NCI-H526 (cell line): ENCODE data around the gene GIT2.
A peak's percentile ranks its signal among the peaks of the same experiment; 100 is the strongest.

ENCODE experiments used
- DNase-seq, 2 experiments: peaks; one replicate each; lab custom pipeline; 2025; lab: John Stamatoyannopoulos, UW

The GIT2 gene

GRCh38 chr12:109981311-109981710 is 14.9 kb downstream of the GIT2 start:
- DNase-seq: no peak

GRCh38 chr12:109972821-109973220 is 23.3 kb downstream of the GIT2 start:
- no peak for DNase-seq

DNA sequence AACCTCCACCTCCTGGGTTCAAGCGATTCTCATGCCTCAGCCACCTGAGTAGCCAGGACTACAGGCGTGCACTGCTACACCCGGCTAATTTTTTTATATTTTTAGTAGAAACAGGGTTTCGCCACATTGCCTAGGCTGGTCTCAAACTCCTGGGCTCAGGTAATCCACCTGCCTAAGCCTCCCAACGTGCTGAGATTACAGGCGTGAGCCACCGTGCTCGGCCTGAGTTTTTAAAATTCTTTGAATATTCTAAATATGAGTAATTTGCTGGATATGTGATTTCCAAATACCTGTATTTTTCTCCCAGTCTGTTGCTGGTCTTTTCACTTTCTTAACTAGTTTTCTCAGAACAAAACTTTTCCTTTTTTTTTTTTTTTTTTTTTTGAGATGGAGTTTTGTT is 27.4 kb downstream of the GIT2 start:
- no peak for DNase-seq

GRCh38 chr12:109968032-109968420 is 28.1 kb downstream of the GIT2 start:
- DNase-seq: no peak

DNA sequence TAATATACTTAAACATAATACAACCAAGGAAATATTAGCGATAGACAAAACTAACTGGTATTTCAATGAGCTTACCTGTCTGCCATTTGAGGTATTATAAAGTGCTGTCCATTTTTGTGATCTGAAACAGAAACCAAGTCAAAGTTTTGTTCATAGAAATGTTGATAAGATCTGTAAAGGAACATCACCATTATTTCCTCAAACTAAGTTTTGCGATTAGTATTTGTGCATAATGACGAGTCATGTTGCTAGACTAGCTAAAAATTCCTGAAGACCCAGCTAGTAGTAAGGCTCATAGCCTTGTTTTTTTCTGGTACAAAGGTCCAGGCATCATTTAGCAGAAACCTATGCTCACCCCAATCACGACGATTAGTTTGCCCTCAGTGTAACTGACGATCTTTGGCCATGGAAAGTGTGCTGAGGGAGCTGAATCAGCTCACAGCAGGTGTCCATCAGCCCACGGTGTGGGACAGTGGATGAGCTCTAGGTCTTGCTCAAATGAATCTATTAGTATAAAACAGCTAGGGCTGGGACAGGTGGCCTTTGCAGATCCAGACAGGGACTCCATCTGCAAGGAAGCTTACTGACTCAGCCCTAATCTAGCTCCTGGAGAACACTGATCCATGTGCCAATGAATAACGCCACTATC is 28.7 kb downstream of the GIT2 start:
- DNase-seq: no peak

DNA sequence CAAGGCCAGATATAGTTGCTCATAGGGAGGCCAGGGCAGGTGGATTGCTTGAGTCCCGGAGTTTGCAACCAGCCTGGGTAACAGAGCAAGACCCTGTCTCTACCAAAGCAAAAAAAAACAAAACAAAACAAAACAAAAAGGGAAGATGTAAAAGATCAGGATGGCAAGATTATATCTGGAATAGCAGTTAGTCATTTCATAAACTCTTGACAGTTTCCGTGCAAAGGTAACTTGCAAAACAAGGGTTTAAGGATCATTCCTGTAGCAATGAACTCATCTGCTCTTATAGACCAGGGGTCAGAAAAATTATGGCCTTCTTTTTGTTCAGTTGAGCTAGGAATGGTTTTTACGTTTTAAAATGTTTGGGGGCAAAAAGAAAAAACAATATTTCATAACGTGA is 29.6 kb downstream of the GIT2 start:
- no peak for DNase-seq

DNA sequence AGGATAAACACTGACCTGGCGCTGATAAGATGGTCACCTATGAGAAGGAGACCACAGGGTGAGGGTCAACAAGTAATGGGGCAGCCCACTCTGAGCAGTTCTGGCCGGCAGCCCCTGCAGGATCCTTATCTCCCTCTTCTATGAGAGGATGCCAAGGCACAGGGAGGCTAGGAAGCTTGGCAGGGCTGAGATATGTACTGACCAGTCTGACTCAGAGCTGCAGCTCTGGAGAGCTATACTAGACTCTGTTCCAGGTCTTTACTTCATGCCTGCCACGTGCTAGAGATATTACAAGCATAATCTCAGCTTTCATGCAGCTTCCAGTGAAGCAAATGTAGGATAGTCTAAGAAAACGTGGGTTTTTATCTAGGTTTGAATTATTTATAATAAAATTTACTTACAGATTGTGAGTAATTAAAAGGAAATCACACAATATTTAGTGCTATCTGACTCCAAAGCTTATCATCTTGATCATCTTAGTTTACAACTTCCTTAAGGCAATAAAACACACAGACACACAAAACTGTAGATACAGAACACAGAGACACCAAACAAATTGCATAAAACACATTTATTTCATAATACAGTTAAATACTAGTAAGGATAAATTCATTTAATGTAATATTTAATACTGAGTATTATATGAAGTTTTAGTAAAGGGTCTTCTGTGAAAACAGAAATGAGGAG is 32.3 kb downstream of the GIT2 start:
- no peak for DNase-seq

DNA sequence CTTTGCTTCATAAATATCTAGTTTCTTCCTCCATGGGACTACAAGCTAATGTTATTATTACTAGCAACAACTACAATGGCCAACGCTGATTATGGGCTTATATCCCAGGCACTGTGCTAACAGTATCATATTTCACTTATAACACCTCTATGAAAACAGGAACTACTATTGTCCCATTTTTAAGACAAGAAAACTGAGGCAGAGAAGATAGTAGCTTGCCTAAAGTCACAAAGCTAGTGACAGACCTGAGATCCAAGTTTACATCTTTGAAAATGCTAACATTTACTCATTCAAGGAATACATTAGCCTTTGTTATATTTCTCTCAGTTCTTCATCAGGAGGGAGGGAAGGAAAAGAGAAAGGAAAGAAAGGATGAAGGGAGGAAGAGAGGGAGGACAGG is 32.8 kb downstream of the GIT2 start:
- no peak for DNase-seq

DNA sequence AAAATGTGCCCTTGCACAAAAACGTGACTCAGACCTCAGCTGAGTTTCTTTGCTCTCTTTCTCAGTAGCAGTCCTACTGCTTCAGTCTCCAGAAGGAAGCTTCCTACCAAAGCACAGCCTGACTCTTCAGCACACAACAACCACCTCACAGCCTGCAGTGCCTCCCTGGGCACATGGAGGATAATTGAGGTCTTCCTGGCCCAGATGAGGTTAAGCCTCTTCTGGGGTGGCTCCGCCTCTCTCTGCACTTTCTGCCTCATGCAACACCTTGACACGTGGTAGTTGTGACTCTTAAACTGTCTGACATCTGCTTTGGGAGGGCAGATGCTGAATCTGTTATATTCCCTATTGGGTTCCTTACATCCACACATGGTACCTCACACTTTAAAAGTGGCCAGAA is 33.8 kb downstream of the GIT2 start:
- DNase-seq: no peak

DNA sequence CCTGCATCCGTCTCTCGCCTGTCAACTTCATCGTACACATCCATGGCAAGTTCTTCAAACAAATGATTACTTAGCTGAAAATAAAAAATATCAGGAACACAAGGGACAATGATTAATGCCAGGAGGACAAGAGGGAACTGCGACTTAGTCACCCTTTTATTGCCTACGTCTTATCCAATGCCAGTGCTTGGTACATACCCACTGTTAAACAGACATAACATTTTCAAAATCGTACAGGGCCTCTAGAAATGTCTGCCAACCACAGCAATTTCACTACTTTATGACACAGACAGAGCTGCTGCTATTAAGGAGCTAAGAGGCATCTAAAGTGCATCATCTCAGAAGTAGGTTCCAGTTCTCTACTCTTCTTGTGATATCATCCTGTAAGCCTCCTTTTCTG is 34.6 kb downstream of the GIT2 start:
- DNase-seq: no peak

DNA sequence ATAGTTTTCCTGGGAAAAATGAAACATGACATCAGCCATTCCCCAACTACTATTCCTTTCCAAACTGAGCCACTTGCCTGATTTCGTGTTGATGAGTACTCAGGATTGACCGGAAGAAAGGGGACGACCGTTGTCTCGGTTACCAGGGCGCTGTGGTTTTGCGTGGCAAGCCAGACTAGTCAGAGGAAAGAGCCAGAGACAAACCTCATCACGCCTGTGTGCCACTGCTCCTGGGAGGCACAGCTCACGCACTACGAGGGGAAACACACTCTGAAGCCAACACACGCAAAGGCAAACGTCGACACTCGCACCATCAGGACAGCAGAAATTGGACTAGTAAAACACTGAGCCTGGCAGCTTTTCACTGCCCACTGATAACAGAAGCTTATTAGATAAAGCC is 35.0 kb downstream of the GIT2 start:
- no peak for DNase-seq

DNA sequence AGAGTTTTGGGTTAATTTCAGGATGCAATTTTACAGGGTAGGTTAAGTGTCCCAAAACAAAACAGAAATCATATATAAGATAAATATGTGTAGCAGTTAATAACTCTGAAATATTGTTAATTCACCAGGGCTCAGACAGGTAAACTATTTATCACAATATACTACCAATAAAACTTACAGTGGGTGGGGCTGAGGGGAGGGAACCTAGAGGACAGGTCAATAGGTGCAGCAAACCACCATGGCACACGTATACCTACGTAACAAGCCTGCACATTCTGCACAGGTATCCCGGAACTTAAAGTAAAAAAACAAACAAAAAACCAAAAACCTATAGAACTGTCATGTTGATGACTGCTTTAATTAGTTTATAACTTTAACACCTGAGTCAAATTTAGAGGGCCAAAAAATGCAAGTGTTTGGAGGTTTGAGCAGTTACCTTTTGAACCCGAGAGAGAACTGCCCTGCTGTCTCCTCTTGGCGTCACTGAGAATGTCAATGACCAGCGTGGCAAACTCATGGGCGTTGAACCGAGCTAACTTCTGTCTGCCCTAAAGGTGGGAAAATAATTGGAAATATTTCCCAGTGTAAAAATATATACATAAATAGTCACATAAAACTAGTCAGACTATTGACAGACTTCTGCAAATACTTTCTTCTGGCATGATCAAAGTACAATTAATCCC is 36.6 kb downstream of the GIT2 start:
- no peak for DNase-seq

- DNase-seq: no peak
Measured at GRCh38 chr12:109958374-109958773, 37.8 kb downstream of the GIT2 start.

GRCh38 chr12:109953656-109954055 is 42.5 kb downstream of the GIT2 start:
- no peak for DNase-seq

DNA sequence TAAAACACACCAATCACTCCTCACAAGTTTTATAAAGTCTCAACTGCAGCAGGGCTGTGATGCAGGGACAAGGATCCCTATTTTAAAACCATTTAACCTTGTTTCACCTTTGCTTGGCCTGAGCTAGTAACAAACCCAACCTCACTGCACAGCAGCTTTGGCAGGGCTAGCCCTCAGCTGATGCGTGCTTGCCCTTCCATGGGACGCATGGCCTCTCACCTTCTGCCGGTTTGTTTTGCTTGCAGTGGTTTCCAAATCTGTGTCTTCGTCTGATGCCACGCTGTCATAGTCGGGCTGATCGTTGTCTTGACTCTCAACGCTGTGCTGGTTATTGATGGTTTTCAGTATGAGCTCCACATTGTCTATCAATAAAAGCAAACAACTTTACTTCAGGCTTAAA is 43.3 kb downstream of the GIT2 start:
- no peak for DNase-seq

GRCh38 chr12:109952160-109952858 is 43.9 kb downstream of the GIT2 start:
- no peak for DNase-seq

- DNase-seq: no peak
Measured at GRCh38 chr12:109951751-109952150, 44.4 kb downstream of the GIT2 start.

GRCh38 chr12:109951136-109951535 is 45.0 kb downstream of the GIT2 start:
- no peak for DNase-seq

GRCh38 chr12:109950625-109951024 is 45.5 kb downstream of the GIT2 start:
- no peak for DNase-seq

GRCh38 chr12:109949089-109949488 is 47.1 kb downstream of the GIT2 start:
- peak; percentile 11 to 23 for DNase-seq

DNA sequence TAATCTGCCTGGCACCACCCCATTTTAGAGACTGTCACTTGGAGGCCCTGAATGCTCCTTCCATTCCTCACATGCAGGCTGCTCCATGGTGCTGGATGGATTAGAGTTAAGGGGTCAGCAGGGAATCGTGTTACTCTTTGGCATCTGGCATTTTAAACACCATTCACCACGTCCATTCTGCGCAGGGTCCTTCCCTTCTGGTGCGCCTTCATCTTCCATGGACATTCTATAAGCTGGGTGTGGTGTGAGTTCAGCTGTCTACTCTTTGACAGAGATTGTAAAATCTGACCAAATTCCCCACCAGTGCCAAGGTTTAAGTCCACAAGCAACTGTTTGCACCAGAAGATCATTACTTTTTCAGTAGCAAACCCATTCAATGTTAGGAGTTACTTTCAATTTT is 47.8 kb downstream of the GIT2 start:
- DNase-seq: no peak

DNA sequence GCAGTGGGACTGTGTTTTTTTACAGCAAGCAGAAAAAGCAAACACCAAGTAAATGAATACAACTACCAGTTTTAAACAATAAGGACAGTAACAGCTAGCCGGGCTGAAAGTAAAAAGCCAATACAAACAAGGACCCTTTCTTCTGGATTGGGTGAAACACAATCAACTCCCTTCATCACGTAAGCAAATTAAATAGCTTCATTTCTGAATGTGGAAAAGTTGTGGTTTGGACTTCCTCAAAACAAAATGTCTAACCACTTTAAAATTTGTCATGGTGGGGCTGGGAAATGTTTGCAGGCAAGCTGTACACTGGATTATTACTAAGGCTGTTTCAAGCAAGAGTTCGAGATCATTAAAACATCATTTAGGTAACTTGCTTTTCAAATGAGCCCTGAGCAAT is 48.6 kb downstream of the GIT2 start:
- DNase-seq: no peak

DNA sequence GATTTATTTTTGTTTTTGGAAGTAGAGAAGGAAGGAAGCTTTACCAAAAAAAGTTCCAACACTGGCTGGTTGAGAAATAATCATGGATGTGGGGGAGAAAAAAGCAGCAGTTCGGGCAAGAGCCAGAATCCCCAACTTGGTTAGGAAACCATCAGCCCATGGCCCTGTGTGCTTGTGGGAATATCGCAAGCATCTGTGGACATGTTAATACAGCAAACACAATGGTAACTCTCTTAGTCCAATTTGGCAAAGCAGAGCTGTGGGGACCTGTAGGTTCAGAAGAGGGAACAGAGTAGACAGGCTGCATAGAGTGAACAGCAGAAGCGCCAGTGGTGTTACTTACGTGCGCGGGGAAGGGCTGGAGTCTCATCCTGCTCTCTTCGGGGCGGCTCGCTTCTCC is 49.3 kb downstream of the GIT2 start:
- no peak for DNase-seq
